SJSA1 (cell line): Measurements from ENCODE around the gene BPI. TPM values are rescaled to one million over a fixed set of nuclear protein-coding genes. Genes with fewer than 3 reads are reported as not detected.
"Not testable (repeated sequence)": the region's sequence is repeated elsewhere in the genome, so short reads cannot be mapped to it uniquely, and the experiment has no call there.

Source experiments
- DNase-seq, 2 experiments: peaks; one replicate each; pipeline ENCODE4 v3.0.0-alpha.2; 2015 to 2020; ENCODE audit warnings: low spot score in 2 of 2, low read depth in 1 of 2
- H3K27ac ChIP-seq: fragments of 250-450 bp; sonication (Bioruptor Pico); 2 replicates; pipeline ENCODE4 v1.5.1; 2020; ENCODE audit warnings: mild to moderate bottlenecking, moderate library complexity
- H3K27me3 ChIP-seq: fragments of 250-450 bp; sonication (Bioruptor Pico); replicated peaks from 2 replicates; pipeline ENCODE4 v1.5.1; 2020; ENCODE audit warnings: mild to moderate bottlenecking, moderate library complexity
- H3K36me3 ChIP-seq: fragments of 250-450 bp; sonication (Bioruptor Pico); 2 replicates; pipeline ENCODE4 v1.5.1; 2020; ENCODE audit warnings: mild to moderate bottlenecking
- H3K4me1 ChIP-seq: fragments of 250-450 bp; sonication (Bioruptor Pico); replicated peaks from 2 replicates; pipeline ENCODE4 v1.6.1; 2021; ENCODE audit warnings: mild to moderate bottlenecking
- H3K4me3 ChIP-seq: fragments of 250-450 bp; sonication (Bioruptor Pico); 2 replicates; pipeline ENCODE4 v1.5.1; 2020; ENCODE audit warnings: mild to moderate bottlenecking
- H3K9me3 ChIP-seq: fragments of 250-450 bp; sonication (Bioruptor Pico); replicated peaks from 2 replicates; pipeline ENCODE4 v1.5.1; 2020; ENCODE audit warnings: mild to moderate bottlenecking
- total RNA-seq: library from RNA; depleted of rRNA; stranded (reverse); fragments of >200 nt; shearing (Covaris generic); gene quantifications from 2 replicates; pipeline ENCODE4 v1.2.3, GENCODE V29; 2014

Gene BPI
- total RNA-seq, 1 experiment from 2014 or later = 0.11 TPM

DNA sequence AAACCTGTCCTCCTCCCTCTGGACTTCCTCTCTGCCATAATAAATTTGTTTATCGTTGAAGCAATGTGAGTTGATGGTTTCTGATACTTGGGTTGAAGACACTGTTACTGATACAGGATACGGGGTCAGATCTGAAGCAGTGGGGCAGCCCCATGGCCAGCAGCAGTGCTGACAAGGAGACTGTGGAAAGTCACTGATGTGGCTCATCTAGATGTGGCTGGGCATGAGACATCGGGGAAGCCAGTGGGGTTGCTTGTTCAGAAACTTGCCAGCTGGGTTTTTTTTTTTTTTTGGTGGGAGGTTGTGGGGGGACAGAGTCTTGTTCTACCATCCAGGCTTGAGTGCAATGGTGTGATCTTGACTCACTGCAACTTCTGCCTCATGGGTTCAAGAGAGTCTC is 2.6 kb upstream of the BPI start:
- no peak for DNase-seq
- H3K27ac ChIP-seq = no peak overlapping the region
- H3K4me1 ChIP-seq = peaks cover 16% of the 10 kb centered on the region
- no peaks in the 10 kb centered on the region for H3K27me3 ChIP-seq
- no peaks in the 10 kb centered on the region for H3K9me3 ChIP-seq
- no peak overlapping the region for H3K4me3 ChIP-seq
- no peaks in the 10 kb centered on the region for H3K36me3 ChIP-seq

- H3K36me3 ChIP-seq = no peaks in the 10 kb centered on the region
- no peaks in the 10 kb centered on the region for H3K27me3 ChIP-seq
- DNase-seq = no peak
- peaks cover 16% of the 10 kb centered on the region for H3K4me1 ChIP-seq
- H3K4me3 ChIP-seq = no peak overlapping the region
- H3K27ac ChIP-seq = no peak overlapping the region
- H3K9me3 ChIP-seq = no peaks in the 10 kb centered on the region
Observed at GRCh38 chr20:38302786-38303185, 1.2 kb upstream of the BPI start.

- Histone ChIP-seq H3K4me1 (peaks cover 16% of the 10 kb centered on the region), H3K36me3 (no peaks in the 10 kb centered on the region), H3K27me3 (no peaks in the 10 kb centered on the region), H3K4me3 (no peak overlapping the region), H3K9me3 (no peaks in the 10 kb centered on the region), H3K27ac (no peak overlapping the region)
- DNase-seq = peak in 1 of 2 experiments; percentile 63
Observed at GRCh38 chr20:38304845-38305447, 990 bp downstream of the BPI start.

- no peak overlapping the region for H3K4me3 ChIP-seq
- no peak for DNase-seq
- no peak overlapping the region for H3K27ac ChIP-seq
Observed at GRCh38 chr20:38305541-38305940, 1.6 kb downstream of the BPI start.

GRCh38 chr20:38306379-38306778 is 2.4 kb downstream of the BPI start:
- no peak overlapping the region for H3K27ac ChIP-seq
- DNase-seq = no peak

More at GRCh38 chr20:38305541-38305940, 1.6 kb downstream of the BPI start:
- Histone ChIP-seq H3K27me3 (no peaks in the 10 kb centered on the region), H3K4me1 (peaks cover 16% of the 10 kb centered on the region), H3K36me3 (no peaks in the 10 kb centered on the region), H3K9me3 (no peaks in the 10 kb centered on the region)

DNA sequence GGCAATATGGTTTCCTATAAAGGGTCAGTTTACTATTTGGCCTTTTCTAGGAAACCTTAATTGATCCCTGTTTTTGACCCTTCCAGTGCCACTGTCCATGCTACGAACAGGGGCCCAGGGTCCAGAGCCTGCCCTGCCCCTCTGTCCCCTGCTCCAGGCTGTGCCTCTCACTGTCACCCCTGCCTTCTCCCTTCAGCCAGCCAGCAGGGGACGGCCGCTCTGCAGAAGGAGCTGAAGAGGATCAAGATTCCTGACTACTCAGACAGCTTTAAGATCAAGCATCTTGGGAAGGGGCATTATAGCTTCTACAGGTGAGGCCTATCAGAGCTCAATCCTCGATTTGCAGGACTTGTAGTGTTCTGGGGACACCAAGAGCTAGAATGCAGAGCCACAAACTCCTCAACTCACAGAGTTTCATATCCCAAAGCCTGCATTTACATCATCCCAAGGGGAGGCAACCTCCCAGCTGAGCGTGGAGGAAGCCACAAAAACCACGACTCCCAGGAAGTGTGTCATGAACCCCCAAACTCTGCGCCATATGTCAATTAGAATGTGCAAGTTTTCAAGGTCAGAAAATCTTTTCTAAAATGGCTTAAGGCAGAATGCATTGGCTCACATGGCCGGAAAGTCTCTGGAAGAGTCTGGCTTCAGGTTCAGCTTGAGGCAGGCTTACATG is 3.6 kb downstream of the BPI start:
- H3K27me3 ChIP-seq = no peaks in the 10 kb centered on the region
- no peaks in the 10 kb centered on the region for H3K36me3 ChIP-seq
- no peak overlapping the region for H3K4me3 ChIP-seq
- DNase-seq = no peak
- H3K9me3 ChIP-seq = no peaks in the 10 kb centered on the region
- peaks cover 16% of the 10 kb centered on the region for H3K4me1 ChIP-seq
- no peak overlapping the region for H3K27ac ChIP-seq

More at GRCh38 chr20:38306379-38306778, 2.4 kb downstream of the BPI start:
- Histone ChIP-seq H3K27me3 (no peaks in the 10 kb centered on the region), H3K4me1 (peaks cover 16% of the 10 kb centered on the region), H3K4me3 (no peak overlapping the region), H3K36me3 (no peaks in the 10 kb centered on the region), H3K9me3 (no peaks in the 10 kb centered on the region)

GRCh38 chr20:38308047-38308438 is 4.1 kb downstream of the BPI start:
- no peaks in the 10 kb centered on the region for H3K36me3 ChIP-seq
- no peak for DNase-seq
- H3K9me3 ChIP-seq = no peaks in the 10 kb centered on the region
- H3K4me1 ChIP-seq = peaks cover 16% of the 10 kb centered on the region
- H3K27ac ChIP-seq = no peak overlapping the region
- H3K4me3 ChIP-seq = no peak overlapping the region
- no peaks in the 10 kb centered on the region for H3K27me3 ChIP-seq

DNA sequence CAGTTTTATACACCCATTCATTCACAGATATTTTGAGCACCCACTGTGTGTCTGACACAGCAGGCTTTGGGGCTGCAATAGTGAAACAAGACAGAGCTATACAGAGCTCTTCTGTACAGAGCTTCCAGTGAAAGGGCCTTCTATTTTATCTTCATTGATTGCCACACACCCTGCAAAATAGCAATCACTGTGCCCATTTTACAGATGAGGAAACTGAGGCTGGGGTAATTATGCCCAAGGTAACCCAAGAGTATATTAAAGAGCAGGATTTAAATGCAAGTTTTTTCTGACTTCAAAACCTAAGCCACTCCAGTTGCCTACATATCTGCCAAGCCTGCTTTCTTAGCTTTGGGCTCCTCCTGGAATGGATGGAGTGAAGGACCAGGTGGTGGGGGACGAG is 4.5 kb downstream of the BPI start:
- no peak overlapping the region for H3K27ac ChIP-seq
- H3K9me3 ChIP-seq = no peaks in the 10 kb centered on the region
- H3K4me1 ChIP-seq = peaks cover 13% of the 10 kb centered on the region
- H3K36me3 ChIP-seq = no peaks in the 10 kb centered on the region
- no peak overlapping the region for H3K4me3 ChIP-seq
- no peak for DNase-seq
- no peaks in the 10 kb centered on the region for H3K27me3 ChIP-seq

- Histone ChIP-seq H3K4me3 (no peak overlapping the region), H3K9me3 (no peaks in the 10 kb centered on the region), H3K4me1 (no peaks in the 10 kb centered on the region), H3K27ac (no peak overlapping the region), H3K36me3 (no peaks in the 10 kb centered on the region), H3K27me3 (no peaks in the 10 kb centered on the region)
- DNase-seq = no peak
Observed at GRCh38 chr20:38311091-38311490, 7.1 kb downstream of the BPI start.

DNA sequence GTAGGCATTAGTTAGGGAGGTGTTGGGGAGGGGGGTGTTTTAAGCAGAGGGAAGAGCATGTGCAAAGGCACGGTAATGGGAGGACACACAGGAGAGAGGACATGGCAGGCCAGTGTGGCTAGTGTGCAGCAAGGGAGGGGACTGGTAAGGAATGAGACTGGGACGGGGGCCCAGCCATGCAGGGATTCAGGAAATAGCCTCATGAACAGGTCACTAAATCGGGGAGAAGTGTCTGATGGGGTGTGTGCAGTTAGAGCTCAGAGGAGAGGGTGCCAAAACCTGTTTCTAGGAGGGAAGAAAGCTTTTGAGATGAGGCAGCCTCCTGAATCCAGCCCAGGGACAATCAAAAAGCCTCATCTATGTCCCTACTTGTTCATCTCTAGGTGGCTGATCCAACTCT is 7.5 kb downstream of the BPI start:
- no peak for DNase-seq
- H3K9me3 ChIP-seq = no peaks in the 10 kb centered on the region
- no peaks in the 10 kb centered on the region for H3K27me3 ChIP-seq
- H3K36me3 ChIP-seq = no peaks in the 10 kb centered on the region
- H3K4me1 ChIP-seq = no peaks in the 10 kb centered on the region
- H3K4me3 ChIP-seq = no peak overlapping the region
- H3K27ac ChIP-seq = no peak overlapping the region

DNA sequence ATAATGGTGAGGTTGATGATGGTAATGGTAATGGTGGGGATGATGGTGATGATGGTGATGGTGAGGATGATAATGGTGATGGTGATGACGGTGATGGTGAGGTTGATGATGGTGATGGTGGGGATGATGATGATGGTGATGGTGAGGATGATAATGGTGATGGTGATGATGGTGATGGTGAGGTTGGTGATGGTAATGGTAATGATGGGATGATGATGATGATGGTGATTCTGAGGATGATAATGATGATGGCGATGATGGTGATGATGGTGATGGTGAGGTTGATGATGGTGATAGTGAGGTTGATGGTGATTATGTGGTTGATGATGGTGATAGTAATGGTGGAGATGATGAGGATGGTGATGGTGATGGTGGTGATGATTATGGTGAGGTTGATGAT is 9.7 kb downstream of the BPI start:
- Histone ChIP-seq H3K27me3 (no peaks in the 10 kb centered on the region), H3K27ac (no peak overlapping the region), H3K9me3 (no peaks in the 10 kb centered on the region), H3K4me1 (no peaks in the 10 kb centered on the region), H3K4me3 (no peak overlapping the region), H3K36me3 (no peaks in the 10 kb centered on the region)
- DNase-seq = no peak

GRCh38 chr20:38314350-38314749 is 10.4 kb downstream of the BPI start:
- H3K4me1 ChIP-seq, H3K27me3 ChIP-seq, H3K27ac ChIP-seq, DNase-seq, H3K36me3 ChIP-seq, H3K4me3 ChIP-seq, H3K9me3 ChIP-seq: not testable (repeated sequence)

DNA sequence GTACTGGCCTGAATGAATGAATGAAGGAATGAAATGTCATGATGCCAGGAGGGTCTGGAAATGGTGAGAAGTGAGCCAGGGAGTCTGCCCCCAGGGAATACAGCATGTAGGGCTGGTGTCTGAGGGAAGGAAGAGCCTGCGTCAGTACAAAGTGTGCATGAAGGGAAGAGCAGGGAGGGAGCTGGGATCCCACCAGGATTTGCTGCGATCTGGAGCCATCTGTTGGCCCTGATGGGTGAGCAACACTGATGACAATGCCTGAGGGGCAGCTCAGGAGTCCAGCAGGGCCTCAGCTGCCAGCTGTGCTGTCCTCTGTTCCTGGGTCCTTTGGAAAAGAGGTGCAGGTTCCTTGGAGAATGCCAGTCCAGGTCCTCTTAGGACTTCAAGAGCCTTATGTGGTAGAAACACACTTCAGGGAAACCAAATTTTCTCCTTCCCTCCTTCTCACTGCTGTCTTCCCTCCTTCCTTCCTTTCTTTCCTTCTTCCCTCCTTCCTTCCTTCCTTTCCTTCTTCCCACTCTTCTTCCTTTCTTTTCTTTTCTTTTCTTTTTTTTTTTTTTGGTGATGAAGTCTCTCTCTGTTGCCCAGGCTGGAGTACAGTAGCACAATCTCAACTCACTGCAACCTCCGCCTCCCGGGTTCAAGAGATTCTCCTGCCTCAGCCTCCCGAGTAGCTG is 11.5 kb downstream of the BPI start:
- no peak overlapping the region for H3K27ac ChIP-seq
- DNase-seq = no peak
- H3K4me1 ChIP-seq = no peaks in the 10 kb centered on the region
- H3K27me3 ChIP-seq = no peaks in the 10 kb centered on the region
- no peak overlapping the region for H3K4me3 ChIP-seq
- H3K36me3 ChIP-seq = no peaks in the 10 kb centered on the region
- H3K9me3 ChIP-seq = no peaks in the 10 kb centered on the region

DNA sequence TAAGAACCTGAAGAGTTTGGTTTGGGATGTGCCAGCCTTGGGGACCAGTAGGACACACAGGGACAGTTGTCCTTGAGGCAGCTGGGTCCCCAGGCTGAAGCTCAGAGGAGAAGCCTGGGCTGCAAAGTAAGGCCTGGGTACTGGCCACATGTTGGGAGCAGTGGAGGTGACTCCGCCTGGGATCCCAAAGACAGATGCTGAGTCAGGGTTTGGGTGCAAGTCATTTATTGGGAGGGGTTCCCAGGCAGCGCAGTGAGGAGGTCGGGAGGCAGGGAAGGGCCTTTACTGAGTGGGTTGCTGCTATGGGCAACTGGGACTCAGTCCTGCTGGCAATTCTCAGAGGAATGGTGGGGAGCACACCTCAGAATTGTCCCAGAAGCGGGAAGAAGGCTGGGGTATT is 12.4 kb downstream of the BPI start:
- no peaks in the 10 kb centered on the region for H3K9me3 ChIP-seq
- H3K36me3 ChIP-seq = no peaks in the 10 kb centered on the region
- no peaks in the 10 kb centered on the region for H3K27me3 ChIP-seq
- no peaks in the 10 kb centered on the region for H3K4me1 ChIP-seq
- no peak overlapping the region for H3K4me3 ChIP-seq
- DNase-seq = no peak
- no peak overlapping the region for H3K27ac ChIP-seq
